Transverse colon (tissue), 4 donors: ENCODE measurements around the gene TBPL2.

Experiments
- EP300 ChIP-seq: sonication (generic); formaldehyde crosslinking; IDR thresholded peaks from one replicate; pipeline ENCODE4 v1.6.1; 2017; ENCODE audit warnings: antibody characterized with exemption, low read depth
- POLR2A ChIP-seq: fragments of 450-650 bp; IDR thresholded peaks from one replicate; pipeline ENCODE4 v1.6.1; 2016; ENCODE audit warnings: antibody characterized with exemption, mild to moderate bottlenecking, moderate library complexity
- POLR2AphosphoS5 ChIP-seq, 3 donors: sonication (generic); formaldehyde crosslinking; IDR thresholded peaks; one replicate each; pipeline ENCODE4 v1.6.1; 2016; ENCODE audit warnings: antibody characterized with exemption in 3 of 3
- TF ChIP-seq, protein P1 (sequence below), 5 experiments: fragments of 200-600 bp in 3 of 5; fragments of 450-650 bp in 2 of 5; sonication (generic) in 3 of 5; IDR thresholded peaks; 1 replicate in 2 of 5; 2 replicates in 3 of 5; pipeline ENCODE4 v1.5.1; 2016 to 2017; ENCODE audit warnings: antibody characterized with exemption in 5 of 5, inconsistent platforms in 3 of 5, mild to moderate bottlenecking in 2 of 5, moderate library complexity in 1 of 5

DNA sequence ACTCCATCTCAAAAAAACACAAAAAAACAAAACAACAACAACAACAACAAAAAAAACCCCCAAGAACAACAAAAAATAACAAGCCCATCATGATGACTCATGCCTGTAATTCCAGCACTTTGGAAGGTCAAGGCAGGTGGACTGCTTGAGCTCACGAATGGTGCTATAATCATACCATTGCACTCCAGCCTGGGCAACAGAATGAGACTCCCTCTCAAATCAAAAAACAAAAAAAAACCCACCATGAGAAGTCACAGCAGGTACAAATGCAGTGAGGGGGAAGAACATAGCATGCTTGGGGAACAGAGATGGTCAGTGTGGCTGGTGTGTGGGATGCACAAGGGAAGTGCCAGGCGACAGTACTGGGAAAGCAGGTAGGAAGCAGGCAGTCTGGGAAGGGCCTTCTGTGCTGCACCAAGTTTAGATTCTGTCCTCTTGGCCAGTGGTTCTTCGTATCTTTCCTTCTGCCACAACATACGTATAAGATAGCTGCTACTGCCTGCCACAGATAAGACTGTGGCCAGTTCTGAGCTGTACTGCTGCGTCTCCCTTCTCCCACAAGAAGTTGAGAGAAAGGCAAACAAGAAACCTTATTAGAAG lies 56.8 kb downstream of the TBPL2 start:
- TF ChIP-seq, protein P1, sequence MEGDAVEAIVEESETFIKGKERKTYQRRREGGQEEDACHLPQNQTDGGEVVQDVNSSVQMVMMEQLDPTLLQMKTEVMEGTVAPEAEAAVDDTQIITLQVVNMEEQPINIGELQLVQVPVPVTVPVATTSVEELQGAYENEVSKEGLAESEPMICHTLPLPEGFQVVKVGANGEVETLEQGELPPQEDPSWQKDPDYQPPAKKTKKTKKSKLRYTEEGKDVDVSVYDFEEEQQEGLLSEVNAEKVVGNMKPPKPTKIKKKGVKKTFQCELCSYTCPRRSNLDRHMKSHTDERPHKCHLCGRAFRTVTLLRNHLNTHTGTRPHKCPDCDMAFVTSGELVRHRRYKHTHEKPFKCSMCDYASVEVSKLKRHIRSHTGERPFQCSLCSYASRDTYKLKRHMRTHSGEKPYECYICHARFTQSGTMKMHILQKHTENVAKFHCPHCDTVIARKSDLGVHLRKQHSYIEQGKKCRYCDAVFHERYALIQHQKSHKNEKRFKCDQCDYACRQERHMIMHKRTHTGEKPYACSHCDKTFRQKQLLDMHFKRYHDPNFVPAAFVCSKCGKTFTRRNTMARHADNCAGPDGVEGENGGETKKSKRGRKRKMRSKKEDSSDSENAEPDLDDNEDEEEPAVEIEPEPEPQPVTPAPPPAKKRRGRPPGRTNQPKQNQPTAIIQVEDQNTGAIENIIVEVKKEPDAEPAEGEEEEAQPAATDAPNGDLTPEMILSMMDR (IDR thresholded peaks at IDR 0.05) = no peak
- TF ChIP-seq POLR2A (no peak), EP300 (no peak), POLR2AphosphoS5 (IDR thresholded peaks at IDR 0.05) (no peak)
